Measurements from ENCODE around the gene YWHAH. TPM values are rescaled to one million over a fixed set of nuclear protein-coding genes. Genes with fewer than 3 reads are reported as not detected.
"Not testable (repeated sequence)": the region's sequence is repeated elsewhere in the genome, so short reads cannot be mapped to it uniquely, and the experiment has no call there.

The YWHAH gene
- polyA plus RNA-seq, 4 donors: 117 to 135 (median 130) TPM

DNA sequence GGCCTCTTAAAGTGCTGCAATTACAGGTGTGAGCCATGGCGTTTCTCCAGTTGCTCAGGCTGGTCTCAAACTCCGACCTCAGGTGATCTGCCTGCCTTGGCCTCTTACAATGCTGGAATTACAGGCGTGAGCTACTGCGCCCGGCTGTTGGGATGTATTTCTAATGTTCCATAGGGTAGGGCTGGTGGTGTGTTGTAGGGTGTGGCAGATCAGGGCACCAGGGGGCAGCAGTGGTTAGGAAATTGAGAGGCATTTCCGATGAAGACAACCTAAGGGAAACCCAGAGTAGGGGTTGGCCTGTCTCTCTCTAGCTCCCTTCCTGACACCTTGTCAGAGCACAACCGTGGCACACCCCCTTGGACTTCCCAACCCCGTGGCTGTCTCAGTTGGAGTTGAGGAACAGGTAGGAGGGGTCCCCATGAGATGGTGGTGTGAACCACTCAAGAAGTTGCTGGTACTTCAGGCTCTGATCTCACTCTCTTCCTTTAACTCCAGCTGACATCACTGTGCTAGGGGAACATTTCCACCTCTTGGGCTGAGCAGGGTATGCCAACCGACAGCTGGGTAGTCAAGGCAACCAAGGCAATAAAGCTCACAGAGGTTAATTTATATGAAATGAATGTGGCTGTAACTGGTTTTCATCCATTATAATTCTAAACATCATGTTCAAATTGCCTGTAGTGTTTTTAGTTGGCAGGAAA lies 33.0 kb downstream of the YWHAH start:
- peak in 2 of 4 donors; percentile 40 to 55 for DNase-seq (ENCODE audit: low read depth in 4 of 4, low spot score in 3 of 4)

DNA sequence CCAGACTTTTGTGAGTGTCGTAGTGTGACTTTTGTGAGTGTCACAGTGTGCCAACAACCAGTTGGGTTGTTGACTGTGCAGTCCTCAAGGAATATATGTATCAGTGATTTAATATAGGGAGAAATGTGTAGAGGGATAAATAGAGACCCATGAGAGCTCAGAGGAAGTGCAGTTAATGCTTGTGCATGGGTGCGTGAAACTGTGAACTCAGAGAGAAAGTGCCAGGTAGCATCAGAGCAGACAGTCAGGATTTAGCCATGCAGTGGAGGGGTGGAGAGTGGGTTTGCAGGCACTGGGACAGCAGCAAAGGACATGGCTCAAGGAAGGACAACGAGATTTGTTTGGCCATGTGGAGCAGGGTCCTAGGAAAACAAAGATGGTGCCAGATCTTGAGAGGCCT lies 33.6 kb downstream of the YWHAH start:
- DNase-seq (ENCODE audit: low read depth in 4 of 4, low spot score in 3 of 4): no peak

- DNase-seq (ENCODE audit: low read depth in 4 of 4, low spot score in 3 of 4): no peak
These were observed 36.3 kb downstream of the YWHAH start for GRCh38 chr22:31980628-31981027.

GRCh38 chr22:31981976-31982375 lies 37.6 kb downstream of the YWHAH start:
- not testable (repeated sequence) for DNase-seq (ENCODE audit: low read depth in 4 of 4, low spot score in 3 of 4)

DNA sequence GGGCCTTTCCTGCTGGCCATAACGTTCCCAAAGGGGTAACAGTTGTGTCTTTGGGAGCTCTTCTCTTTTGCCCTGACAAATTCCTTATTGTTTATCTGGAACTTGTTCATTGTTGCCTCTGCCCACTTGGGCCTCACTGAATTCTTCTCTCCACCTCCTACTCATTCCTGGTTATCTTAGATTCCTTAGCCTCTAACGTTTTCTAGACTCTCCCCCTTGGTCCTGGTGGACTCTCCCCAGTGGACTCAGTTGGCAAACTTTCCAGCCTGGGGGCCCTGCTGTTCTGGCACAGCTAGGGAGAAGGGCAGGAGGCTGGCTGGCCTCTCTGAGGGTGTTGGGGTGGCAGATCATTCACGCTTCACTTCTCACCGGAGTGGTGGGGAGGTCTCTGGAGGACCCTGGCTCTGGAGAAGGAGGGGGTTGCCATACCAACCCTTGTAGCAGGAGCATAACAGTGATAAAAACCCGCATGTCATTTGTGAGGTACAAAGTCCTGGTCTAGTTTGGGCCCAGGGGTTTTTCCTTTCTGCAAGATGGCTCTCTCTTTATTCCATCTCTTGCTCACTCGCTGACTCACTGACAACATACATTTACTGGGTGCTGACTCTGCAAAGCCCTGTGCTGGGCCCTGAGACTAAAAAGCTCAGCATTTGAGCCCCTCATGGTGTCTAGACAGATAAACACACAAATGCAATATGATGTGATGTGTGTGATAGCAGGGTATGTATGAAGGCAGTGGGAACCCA lies 39.7 kb downstream of the YWHAH start:
- DNase-seq (ENCODE audit: low read depth in 4 of 4, low spot score in 3 of 4): no peak

DNA sequence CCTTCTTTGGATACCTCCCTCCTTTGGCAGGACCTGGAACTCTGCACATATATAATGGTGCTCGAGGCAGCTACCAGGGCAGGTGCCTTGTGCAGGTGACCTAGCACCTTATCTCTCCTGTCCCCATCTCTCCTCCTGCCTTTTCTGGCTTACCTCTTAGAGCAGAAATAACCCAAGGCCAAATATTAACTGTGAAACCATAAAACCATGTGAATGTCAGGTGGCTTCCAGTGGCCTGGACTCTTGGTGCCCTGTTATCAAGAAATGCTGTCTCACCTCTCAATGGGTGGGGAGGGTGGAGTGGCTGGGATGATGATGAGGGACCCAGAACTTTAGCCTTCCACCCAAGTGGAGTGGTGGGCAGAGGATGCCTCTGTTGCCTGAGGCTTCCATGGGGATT lies 42.9 kb downstream of the YWHAH start:
- DNase-seq (ENCODE audit: low read depth in 4 of 4, low spot score in 3 of 4): no peak

DNA sequence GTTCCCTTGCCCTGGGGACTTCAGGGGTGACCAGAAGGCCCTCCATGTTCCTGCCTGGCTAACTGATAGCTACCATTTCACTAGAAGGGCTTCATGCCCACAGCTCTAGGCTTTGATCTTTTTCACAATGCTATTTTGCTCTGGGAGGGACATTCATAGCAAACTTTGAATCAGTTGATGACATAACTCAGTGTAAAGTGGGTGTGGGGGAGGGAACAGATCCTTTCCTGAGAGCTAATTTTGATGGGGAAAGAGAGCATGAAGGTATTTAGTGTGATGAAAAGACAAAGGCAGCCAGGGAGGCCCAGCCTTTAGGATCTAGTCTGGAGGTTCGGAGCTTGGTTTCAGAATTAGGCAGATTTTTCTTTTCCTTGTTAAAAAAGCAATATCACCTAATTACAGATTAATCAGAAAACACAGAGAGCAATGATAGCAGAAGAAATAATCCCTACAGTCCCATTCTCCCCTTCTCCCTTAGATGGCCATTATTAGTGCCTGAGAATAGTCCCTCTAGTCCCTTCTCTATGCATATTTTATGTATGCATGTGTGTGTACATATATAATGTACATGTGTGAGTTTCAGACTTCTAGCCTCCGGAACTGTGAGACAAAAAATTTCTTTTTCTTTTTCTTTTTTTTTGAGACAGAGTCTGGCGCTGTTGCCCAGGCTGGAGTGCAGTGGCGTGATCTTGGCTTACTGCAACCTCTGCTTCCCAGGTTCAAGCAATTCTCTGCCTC lies 46.9 kb downstream of the YWHAH start:
- DNase-seq (ENCODE audit: low read depth in 4 of 4, low spot score in 3 of 4): no peak

DNA sequence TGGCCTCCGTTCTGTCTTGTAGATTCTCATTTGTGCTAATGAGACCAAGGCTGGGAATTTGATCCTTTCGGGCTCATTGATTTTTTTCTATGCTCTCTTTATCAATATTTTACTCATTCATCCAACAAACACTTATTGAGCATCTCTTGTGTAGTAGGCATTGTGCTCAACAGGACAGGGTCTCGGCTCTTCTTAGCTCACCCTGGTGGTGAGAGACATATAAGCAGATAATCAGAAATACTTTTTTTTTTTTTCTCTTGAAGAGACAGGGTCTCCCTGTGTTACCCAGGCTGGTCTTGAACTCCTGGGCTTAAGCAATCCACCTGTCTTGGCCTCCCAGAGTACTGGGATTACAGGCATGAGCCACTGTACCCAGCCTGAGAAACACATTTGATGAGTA lies 50.7 kb downstream of the YWHAH start:
- DNase-seq (ENCODE audit: low read depth in 4 of 4, low spot score in 3 of 4): no peak

DNA sequence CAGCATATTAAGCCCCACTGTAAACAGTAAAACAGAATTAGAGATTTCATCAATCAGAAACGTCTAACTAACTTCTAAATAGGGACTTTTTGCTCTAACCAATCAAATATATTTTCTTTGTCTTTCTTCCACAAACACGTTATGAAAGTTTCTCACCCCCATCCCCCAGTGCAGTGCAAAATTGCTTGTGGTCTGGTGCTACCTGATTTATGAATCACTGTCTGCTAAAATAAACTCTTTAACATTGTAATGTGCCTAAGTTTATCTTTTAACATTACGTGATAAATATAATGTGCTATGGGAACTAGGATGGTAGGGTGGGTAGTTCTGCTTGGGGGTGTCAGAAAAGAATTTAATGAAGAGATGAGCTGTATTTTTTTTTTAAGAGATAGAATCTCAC lies 51.5 kb downstream of the YWHAH start:
- no peak for DNase-seq (ENCODE audit: low read depth in 4 of 4, low spot score in 3 of 4)

DNA sequence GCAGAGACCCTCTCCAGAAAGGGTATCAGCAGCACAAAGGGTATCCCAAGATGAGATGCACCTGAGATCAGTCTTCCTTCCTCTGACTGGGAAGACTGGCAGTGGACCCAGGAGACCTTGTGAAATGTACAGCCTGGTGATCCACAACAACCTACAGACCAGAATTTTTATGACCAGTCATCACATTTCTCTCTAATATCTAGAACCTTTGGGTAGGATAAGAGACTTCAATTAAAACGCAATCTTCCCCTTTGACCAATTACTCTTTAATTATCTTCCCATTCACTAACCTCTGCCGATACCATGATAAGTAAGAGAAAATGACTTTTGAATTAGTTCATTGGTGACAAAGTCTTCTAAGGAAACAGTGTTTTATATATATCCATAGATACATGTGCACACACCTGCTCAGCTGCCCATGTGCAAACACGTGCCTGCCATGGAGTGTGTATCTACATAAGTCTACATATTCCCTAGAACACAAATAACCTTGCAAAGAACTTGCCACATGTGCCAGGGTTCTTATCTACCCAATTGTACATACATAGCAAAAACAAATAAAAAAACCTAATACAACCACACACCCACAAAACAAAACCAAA lies 54.5 kb downstream of the YWHAH start:
- no peak for DNase-seq (ENCODE audit: low read depth in 4 of 4, low spot score in 3 of 4)

DNA sequence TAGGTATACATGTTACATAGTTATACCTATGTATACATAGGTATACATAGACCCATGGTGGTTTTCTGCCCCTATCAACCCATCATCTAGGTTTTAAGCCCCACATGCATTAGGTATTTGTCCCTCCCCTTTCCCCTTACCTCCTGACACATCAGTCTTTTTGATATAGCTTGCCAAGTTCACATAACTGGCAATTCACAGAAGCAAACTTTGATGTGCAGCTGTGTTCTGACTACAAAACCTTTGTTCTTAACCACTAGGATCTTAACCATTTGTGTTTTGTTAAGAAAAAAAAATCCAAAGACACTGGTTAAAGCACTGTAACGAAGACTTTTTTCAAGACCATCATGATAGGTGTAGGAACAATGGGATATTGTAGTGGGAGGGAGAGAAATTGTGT lies 55.8 kb downstream of the YWHAH start:
- no peak for DNase-seq (ENCODE audit: low read depth in 4 of 4, low spot score in 3 of 4)

- no peak for DNase-seq (ENCODE audit: low read depth in 4 of 4, low spot score in 3 of 4)
These were observed 61.1 kb downstream of the YWHAH start for GRCh38 chr22:32005453-32005852.

Other genes starting within 250 kb of the YWHAH start
- gene PRR14L, start 194.4 kb upstream of the YWHAH start, polyA plus RNA-seq (ENCODE audit: insufficient read length in 4 of 4): 10 to 100 TPM; 22.9 to 26.6 (median 25.7) TPM
- 10 to 100 TPM; 15.4 to 18.8 (median 16.1) TPM for gene DEPDC5, start 190.5 kb upstream of the YWHAH start, polyA plus RNA-seq (ENCODE audit: insufficient read length in 4 of 4)
- 1 to 10 TPM in 1 of 4 donors, under 1 TPM in 3; 0.34 to 1.3 (median 0.52) TPM for gene SLC5A1, start 98.7 kb downstream of the YWHAH start, polyA plus RNA-seq (ENCODE audit: insufficient read length in 4 of 4)
- gene C22orf42, start 214.8 kb downstream of the YWHAH start, polyA plus RNA-seq (ENCODE audit: insufficient read length in 4 of 4): not detected

All from right renal pelvis (tissue), 4 donors.